Measurements from ENCODE around the gene BCL7B. TPM values are rescaled to one million over a fixed set of nuclear protein-coding genes. Genes with fewer than 3 reads are reported as not detected.
"Not testable (repeated sequence)": the region's sequence is repeated elsewhere in the genome, so short reads cannot be mapped to it uniquely, and the experiment has no call there.

Gene BCL7B
- total RNA-seq, 1 donor from 2014 or later: 34.0 TPM

- H3K36me3 Mint-ChIP-seq (ENCODE audit: unreplicated experiment): peaks cover 7% of the 10 kb centered on the region
- DNase-seq: no peak
- peaks cover 10% of the 10 kb centered on the region for H3K27me3 Mint-ChIP-seq (ENCODE audit: unreplicated experiment)
- no peak overlapping the region for H3K27ac Mint-ChIP-seq (ENCODE audit: unreplicated experiment)
- H3K4me1 Mint-ChIP-seq (ENCODE audit: low read depth, unreplicated experiment): peaks cover 4% of the 10 kb centered on the region
- H3K4me3 Mint-ChIP-seq (ENCODE audit: unreplicated experiment): no peak overlapping the region
- TF ChIP-seq CTCF (IDR thresholded peaks at IDR 0.05; ENCODE audit: partially characterized antibody, unreplicated experiment): no peak
- peaks cover 9% of the 10 kb centered on the region for H3K9me3 Mint-ChIP-seq (ENCODE audit: unreplicated experiment)
Measured at GRCh38 chr7:73593207-73594045, 35.9 kb upstream of the BCL7B start.

GRCh38 chr7:73586911-73587310, 29.4 kb upstream of the BCL7B start:
- no peak overlapping the region for H3K4me3 Mint-ChIP-seq (ENCODE audit: unreplicated experiment)
- H3K27me3 Mint-ChIP-seq (ENCODE audit: unreplicated experiment): peaks cover 9% of the 10 kb centered on the region
- no peak for DNase-seq
- no peak for TF ChIP-seq CTCF (IDR thresholded peaks at IDR 0.05; ENCODE audit: partially characterized antibody, unreplicated experiment)
- no peaks in the 10 kb centered on the region for H3K4me1 Mint-ChIP-seq (ENCODE audit: low read depth, unreplicated experiment)
- no peaks in the 10 kb centered on the region for H3K36me3 Mint-ChIP-seq (ENCODE audit: unreplicated experiment)
- no peak overlapping the region for H3K27ac Mint-ChIP-seq (ENCODE audit: unreplicated experiment)
- H3K9me3 Mint-ChIP-seq (ENCODE audit: unreplicated experiment): peaks cover 7% of the 10 kb centered on the region

GRCh38 chr7:73585196-73585595, 27.7 kb upstream of the BCL7B start:
- no peak for DNase-seq
- Mint-ChIP-seq H3K4me1 (ENCODE audit: low read depth, unreplicated experiment) (no peaks in the 10 kb centered on the region), H3K9me3 (ENCODE audit: unreplicated experiment) (peaks cover 3% of the 10 kb centered on the region), H3K27me3 (ENCODE audit: unreplicated experiment) (peaks cover 9% of the 10 kb centered on the region), H3K4me3 (ENCODE audit: unreplicated experiment) (no peak overlapping the region), H3K27ac (ENCODE audit: unreplicated experiment) (no peak overlapping the region), H3K36me3 (ENCODE audit: unreplicated experiment) (no peaks in the 10 kb centered on the region)
- no peak for TF ChIP-seq CTCF (IDR thresholded peaks at IDR 0.05; ENCODE audit: partially characterized antibody, unreplicated experiment)

- no peak for DNase-seq
- H3K4me1 Mint-ChIP-seq (ENCODE audit: low read depth, unreplicated experiment): peaks cover 3% of the 10 kb centered on the region
- peaks cover 9% of the 10 kb centered on the region for H3K9me3 Mint-ChIP-seq (ENCODE audit: unreplicated experiment)
- no peak overlapping the region for H3K4me3 Mint-ChIP-seq (ENCODE audit: unreplicated experiment)
- H3K27ac Mint-ChIP-seq (ENCODE audit: unreplicated experiment): no peak overlapping the region
- peaks cover 9% of the 10 kb centered on the region for H3K27me3 Mint-ChIP-seq (ENCODE audit: unreplicated experiment)
- H3K36me3 Mint-ChIP-seq (ENCODE audit: unreplicated experiment): no peaks in the 10 kb centered on the region
- no peak for TF ChIP-seq CTCF (IDR thresholded peaks at IDR 0.05; ENCODE audit: partially characterized antibody, unreplicated experiment)
Measured at GRCh38 chr7:73582664-73583202, 25.2 kb upstream of the BCL7B start.

GRCh38 chr7:73581006-73581405, 23.5 kb upstream of the BCL7B start:
- not testable (repeated sequence) for H3K9me3 Mint-ChIP-seq (ENCODE audit: unreplicated experiment); DNase-seq; H3K4me3 Mint-ChIP-seq (ENCODE audit: unreplicated experiment); H3K36me3 Mint-ChIP-seq (ENCODE audit: unreplicated experiment); H3K27ac Mint-ChIP-seq (ENCODE audit: unreplicated experiment); H3K4me1 Mint-ChIP-seq (ENCODE audit: low read depth, unreplicated experiment)
- peaks cover 11% of the 10 kb centered on the region for H3K27me3 Mint-ChIP-seq (ENCODE audit: unreplicated experiment)
